ENCODE results near the gene DIP2C.
"Not testable (repeated sequence)": the region's sequence is repeated elsewhere in the genome, so short reads cannot be mapped to it uniquely, and the experiment has no call there.

GRCh38 chr10:449331-449730, 240.1 kb downstream of the DIP2C start:
- TF ChIP-seq YY1 (IDR thresholded peaks at IDR 0.05; ENCODE audit: low read depth); JUND (IDR thresholded peaks at IDR 0.05); CTCF (IDR thresholded peaks at IDR 0.05); EZH2phosphoT487 (IDR thresholded peaks at IDR 0.05; ENCODE audit: borderline replicate concordance, low read depth): not testable (repeated sequence)
